Epithelial cell of esophagus (primary cell): Measurements from ENCODE around the gene FABP3.

Experiments
- DNase-seq: peaks from one replicate; pipeline ENCODE4 v3.0.0; 2010; ENCODE audit warnings: low read depth
- H3K4me3 ChIP-seq: 2 replicates; pipeline ENCODE4 v1.5.1; 2011; ENCODE audit warnings: mild to moderate bottlenecking, low read length, control low read depth
- TF ChIP-seq, protein P1 (sequence below): IDR thresholded peaks from 2 replicates; pipeline ENCODE4 v1.5.1; 2011; ENCODE audit warnings: low read depth, mild to moderate bottlenecking, low read length, control low read depth, inconsistent platforms; ENCODE audit not compliant: insufficient read depth; ENCODE audit errors: missing control alignments

The FABP3 gene

DNA sequence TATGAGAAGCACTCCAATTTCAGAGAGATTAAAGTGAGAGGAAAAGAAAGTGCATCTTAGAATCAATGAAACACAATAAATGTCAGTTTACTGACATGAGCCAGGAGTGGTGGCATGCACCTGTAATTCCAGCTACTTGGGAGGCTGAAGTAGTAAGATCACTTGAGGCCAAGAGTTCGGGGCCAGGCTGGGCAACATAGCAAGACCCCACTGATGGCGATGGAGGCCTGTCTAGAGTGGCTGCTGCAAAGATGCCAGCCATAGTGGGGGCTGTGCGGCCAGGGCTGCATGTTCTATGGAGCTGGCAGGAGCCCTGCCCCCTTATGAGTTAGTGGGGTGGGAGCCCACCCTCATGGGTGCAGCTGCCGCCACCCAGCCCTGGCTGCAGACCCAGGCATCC, 48.8 kb downstream of the FABP3 start:
- TF ChIP-seq, protein P1, sequence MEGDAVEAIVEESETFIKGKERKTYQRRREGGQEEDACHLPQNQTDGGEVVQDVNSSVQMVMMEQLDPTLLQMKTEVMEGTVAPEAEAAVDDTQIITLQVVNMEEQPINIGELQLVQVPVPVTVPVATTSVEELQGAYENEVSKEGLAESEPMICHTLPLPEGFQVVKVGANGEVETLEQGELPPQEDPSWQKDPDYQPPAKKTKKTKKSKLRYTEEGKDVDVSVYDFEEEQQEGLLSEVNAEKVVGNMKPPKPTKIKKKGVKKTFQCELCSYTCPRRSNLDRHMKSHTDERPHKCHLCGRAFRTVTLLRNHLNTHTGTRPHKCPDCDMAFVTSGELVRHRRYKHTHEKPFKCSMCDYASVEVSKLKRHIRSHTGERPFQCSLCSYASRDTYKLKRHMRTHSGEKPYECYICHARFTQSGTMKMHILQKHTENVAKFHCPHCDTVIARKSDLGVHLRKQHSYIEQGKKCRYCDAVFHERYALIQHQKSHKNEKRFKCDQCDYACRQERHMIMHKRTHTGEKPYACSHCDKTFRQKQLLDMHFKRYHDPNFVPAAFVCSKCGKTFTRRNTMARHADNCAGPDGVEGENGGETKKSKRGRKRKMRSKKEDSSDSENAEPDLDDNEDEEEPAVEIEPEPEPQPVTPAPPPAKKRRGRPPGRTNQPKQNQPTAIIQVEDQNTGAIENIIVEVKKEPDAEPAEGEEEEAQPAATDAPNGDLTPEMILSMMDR: no peak
- H3K4me3 ChIP-seq: no peak overlapping the region
- DNase-seq: no peak

DNA sequence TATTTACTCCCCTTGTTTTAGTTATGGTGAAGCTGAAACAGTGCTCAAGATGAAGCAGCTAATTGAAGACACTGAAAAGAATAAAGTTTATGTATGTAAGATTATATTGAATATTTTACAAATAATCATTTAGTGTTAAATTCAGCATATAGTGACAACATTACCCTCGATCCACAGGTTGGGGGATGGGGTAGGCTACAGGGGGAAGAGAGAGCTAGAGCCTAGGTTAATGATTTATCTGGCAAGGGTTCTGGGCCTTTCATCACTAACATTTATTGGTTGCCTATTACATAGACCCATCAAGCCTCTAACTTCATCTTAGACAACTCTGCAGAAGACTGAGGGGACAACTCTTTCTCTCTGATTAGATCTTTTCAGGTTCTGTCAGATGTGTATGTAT, 54.7 kb downstream of the FABP3 start:
- TF ChIP-seq, protein P1: no peak
- no peak overlapping the region for H3K4me3 ChIP-seq

DNA sequence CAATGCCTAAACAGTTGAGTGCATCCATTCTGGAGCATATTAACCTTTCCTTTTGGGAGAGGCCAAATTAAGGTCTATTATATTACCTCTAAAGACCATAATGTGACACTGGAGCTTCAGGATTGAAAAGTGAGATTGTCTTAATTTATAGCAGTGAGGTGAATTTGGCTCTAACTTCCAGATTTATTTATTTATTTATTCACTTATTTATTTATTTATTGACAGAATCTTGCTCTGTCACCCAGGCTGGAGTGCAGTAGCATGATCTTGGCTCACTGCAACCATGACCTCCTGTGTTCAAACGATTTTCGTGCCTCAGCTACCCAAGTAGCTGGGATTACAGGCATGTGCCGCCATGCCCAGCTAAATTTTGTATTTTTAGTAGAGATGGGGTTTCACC, 57.0 kb downstream of the FABP3 start:
- no peak for DNase-seq
- TF ChIP-seq, protein P1: no peak
- H3K4me3 ChIP-seq: no peak overlapping the region

More for the DNA sequence above, 54.7 kb downstream of the FABP3 start:
- DNase-seq: no peak
